GM12801 (cell line): ENCODE measurements around the gene APOD.

Experiments
- TF ChIP-seq, protein P1 (sequence below): IDR thresholded peaks from one replicate; pipeline ENCODE4 v1.5.1; 2011; ENCODE audit warnings: control low read depth; ENCODE audit not compliant: insufficient read length; ENCODE audit errors: extremely low read depth

Gene APOD

GRCh38 chr3:195582947-195583346 is 793 bp downstream of the APOD start:
- TF ChIP-seq, protein P1, sequence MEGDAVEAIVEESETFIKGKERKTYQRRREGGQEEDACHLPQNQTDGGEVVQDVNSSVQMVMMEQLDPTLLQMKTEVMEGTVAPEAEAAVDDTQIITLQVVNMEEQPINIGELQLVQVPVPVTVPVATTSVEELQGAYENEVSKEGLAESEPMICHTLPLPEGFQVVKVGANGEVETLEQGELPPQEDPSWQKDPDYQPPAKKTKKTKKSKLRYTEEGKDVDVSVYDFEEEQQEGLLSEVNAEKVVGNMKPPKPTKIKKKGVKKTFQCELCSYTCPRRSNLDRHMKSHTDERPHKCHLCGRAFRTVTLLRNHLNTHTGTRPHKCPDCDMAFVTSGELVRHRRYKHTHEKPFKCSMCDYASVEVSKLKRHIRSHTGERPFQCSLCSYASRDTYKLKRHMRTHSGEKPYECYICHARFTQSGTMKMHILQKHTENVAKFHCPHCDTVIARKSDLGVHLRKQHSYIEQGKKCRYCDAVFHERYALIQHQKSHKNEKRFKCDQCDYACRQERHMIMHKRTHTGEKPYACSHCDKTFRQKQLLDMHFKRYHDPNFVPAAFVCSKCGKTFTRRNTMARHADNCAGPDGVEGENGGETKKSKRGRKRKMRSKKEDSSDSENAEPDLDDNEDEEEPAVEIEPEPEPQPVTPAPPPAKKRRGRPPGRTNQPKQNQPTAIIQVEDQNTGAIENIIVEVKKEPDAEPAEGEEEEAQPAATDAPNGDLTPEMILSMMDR: no peak

GRCh38 chr3:195580744-195581443 is 2.8 kb downstream of the APOD start:
- TF ChIP-seq, protein P1: no peak

GRCh38 chr3:195579281-195579680 is 4.5 kb downstream of the APOD start:
- TF ChIP-seq, protein P1: no peak

GRCh38 chr3:195578565-195578964 is 5.2 kb downstream of the APOD start:
- TF ChIP-seq, protein P1: no peak

DNA sequence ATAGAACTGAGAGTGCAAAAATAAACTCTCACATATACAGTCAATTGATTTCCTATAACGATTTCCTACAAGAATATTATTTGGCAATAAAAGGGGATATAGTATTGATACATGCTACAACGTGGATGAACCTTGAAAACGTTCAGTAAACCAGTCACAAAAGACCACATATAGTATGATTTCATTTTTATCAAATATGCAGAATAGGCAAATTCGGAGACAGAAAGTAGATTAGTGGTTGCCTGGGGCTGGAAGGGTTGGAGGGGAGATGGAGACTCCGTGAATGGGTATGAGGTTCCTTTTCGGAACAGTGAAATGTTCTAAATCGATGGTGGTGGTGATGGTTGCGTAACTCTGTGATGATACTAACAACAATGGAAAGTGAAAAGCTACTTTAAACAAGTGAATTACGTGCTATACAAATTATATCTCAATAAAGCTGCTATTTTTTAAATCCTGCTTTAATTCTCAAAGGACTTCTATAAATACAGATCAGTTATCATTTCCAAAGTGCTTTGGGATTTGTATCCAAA is 6.0 kb downstream of the APOD start:
- TF ChIP-seq, protein P1: no peak

DNA sequence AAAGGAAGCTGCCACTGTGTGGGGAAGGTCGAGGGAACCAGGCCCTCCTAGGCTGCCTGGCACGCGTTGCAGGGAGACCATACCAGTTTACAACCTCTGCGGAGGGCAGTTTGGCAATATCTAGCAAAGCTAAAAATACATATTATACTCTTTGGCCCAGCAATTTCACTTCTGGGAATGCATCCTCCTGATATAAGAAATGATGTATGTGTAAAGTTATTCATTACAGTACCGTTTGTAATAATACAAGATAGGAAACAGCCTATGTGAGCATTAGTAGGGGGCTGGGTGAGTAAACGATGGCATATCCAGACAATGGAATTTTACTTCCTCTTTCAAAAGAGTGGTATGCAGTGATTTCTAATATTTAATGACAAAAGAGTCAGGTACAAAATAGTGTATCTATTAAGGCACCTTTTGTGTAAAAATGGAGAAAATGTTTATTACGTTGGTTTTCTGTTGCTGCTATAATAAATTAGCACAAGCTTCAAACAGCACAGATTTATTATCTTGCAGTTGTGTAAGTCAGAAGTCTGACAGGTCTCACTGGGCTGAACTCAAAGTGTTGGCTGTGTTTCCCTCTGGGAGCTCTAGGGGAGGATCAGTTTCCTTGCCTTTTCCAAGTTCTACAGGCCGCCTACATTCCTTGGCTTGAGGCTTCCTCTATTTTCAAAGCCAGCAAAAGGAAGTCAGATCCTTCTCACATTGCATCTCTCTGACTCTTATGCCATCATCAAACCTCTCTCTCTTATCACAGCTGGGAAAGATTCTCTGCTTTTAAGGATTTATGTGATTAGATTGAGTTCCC is 9.0 kb downstream of the APOD start:
- TF ChIP-seq, protein P1: no peak
